Activated CD4-positive, alpha-beta T cell treated with anti-CD3 and anti-CD28 coated beads, Interleukin-2, Interleukin-4, amounts not matched to agents 100 ng/mL and 50 ng/mL, durations not matched to agents 16 hours and 8 hours (primary cell): ENCODE data around the gene FLT3.

Source experiments
- DNase-seq: peaks from one replicate; pipeline ENCODE4 v3.0.0-alpha.2; 2020; ENCODE audit warnings: low spot score

FLT3 gene

GRCh38 chr13:28001837-28002473 is 98.4 kb downstream of the FLT3 start:
- DNase-seq, result no peak

- DNase-seq, result no peak
Measured at GRCh38 chr13:28001049-28001448, 99.3 kb downstream of the FLT3 start.

- DNase-seq, result no peak
Measured at GRCh38 chr13:28000567-28000966, 99.8 kb downstream of the FLT3 start.

GRCh38 chr13:27997904-27998522 is 102.4 kb downstream of the FLT3 start:
- DNase-seq, result peak; percentile 28

- DNase-seq, result no peak
Measured at GRCh38 chr13:27991881-27992280, 108.5 kb downstream of the FLT3 start.

GRCh38 chr13:27988520-27988919 is 111.9 kb downstream of the FLT3 start, which contains the start of gene URAD:
Gene URAD, minus strand, starts transcription at chr13:27988693. Its CDS starts 56 bp downstream, at chr13:27988637.
- DNase-seq, result no peak

GRCh38 chr13:27985600-27985999 is 114.8 kb downstream of the FLT3 start:
- no peak for DNase-seq

GRCh38 chr13:27982361-27982760 is 118.0 kb downstream of the FLT3 start:
- no peak for DNase-seq

- no peak for DNase-seq
Measured at GRCh38 chr13:27981006-27981708, 119.2 kb downstream of the FLT3 start.

GRCh38 chr13:27980280-27980998 is 119.9 kb downstream of the FLT3 start:
- no peak for DNase-seq

GRCh38 chr13:27979765-27980279 is 120.6 kb downstream of the FLT3 start:
- no peak for DNase-seq

- no peak for DNase-seq
Measured at GRCh38 chr13:27979001-27979643, 121.3 kb downstream of the FLT3 start.

- no peak for DNase-seq
Measured at GRCh38 chr13:27978301-27978968, 121.9 kb downstream of the FLT3 start.

- no peak for DNase-seq
Measured at GRCh38 chr13:27977476-27978300, 122.7 kb downstream of the FLT3 start.

GRCh38 chr13:27976362-27977091 is 123.8 kb downstream of the FLT3 start:
- DNase-seq, result no peak

- DNase-seq, result no peak
Measured at GRCh38 chr13:27975564-27976361, 124.6 kb downstream of the FLT3 start.

- no peak for DNase-seq
Measured at GRCh38 chr13:27973961-27974662, 126.3 kb downstream of the FLT3 start.

GRCh38 chr13:27973291-27973690 is 127.1 kb downstream of the FLT3 start:
- no peak for DNase-seq
